IMR-90 (cell line): ENCODE measurements around the gene ST3GAL5.

Experiments used
- CEBPB ChIP-seq: IDR thresholded peaks from 2 replicates; pipeline ENCODE4 v1.6.1; 2012; ENCODE audit warnings: low read depth, low read length, improper control_type of control experiment
- CTCF ChIP-seq: conservative IDR thresholded peaks from 2 replicates; pipeline ENCODE4 v1.5.1; 2012; ENCODE audit warnings: mild to moderate bottlenecking, low read depth, low read length, improper control_type of control experiment
- ELK1 ChIP-seq: fragments of 150-350 bp; IDR thresholded peaks from 2 replicates; pipeline ENCODE4 v1.6.1; 2016; ENCODE audit warnings: low read depth, mild to moderate bottlenecking, low read length, moderate library complexity, borderline replicate concordance
- MAFK ChIP-seq: IDR thresholded peaks from 2 replicates; pipeline ENCODE4 v1.6.1; 2012; ENCODE audit warnings: low read depth, low read length, improper control_type of control experiment
- POLR2A ChIP-seq: IDR thresholded peaks from 2 replicates; pipeline ENCODE4 v1.6.1; 2012; ENCODE audit warnings: mild to moderate bottlenecking, low read depth, low read length
- RAD21 ChIP-seq: IDR thresholded peaks from 2 replicates; pipeline ENCODE4 v1.6.1; 2012; ENCODE audit warnings: low read length, improper control_type of control experiment
- RCOR1 ChIP-seq: IDR thresholded peaks from 2 replicates; pipeline ENCODE4 v1.6.1; 2012; ENCODE audit warnings: mild to moderate bottlenecking, low read length, improper control_type of control experiment; ENCODE audit not compliant: insufficient replicate concordance

- TF ChIP-seq CTCF (no peak), POLR2A (no peak), ELK1 (no peak), RAD21 (no peak), MAFK (no peak), CEBPB (no peak), RCOR1 (no peak)
Measured at GRCh38 chr2:85788603-85789002, 100.2 kb downstream of the ST3GAL5 start.
